Activated naive CD4-positive, alpha-beta T cell treated with anti-CD3 and anti-CD28 coated beads for 36 hours (primary cell): ENCODE measurements around the gene TPT1. TPM values are rescaled to one million over a fixed set of nuclear protein-coding genes. Genes with fewer than 3 reads are reported as not detected.
"Not testable (repeated sequence)": the region's sequence is repeated elsewhere in the genome, so short reads cannot be mapped to it uniquely, and the experiment has no call there.

Experiments
- CTCF ChIA-PET: fragments of 350-600 bp; sonication (Branson Sonifier 250); formaldehyde crosslinking; loops from one replicate; lab custom pipeline; 2021; ENCODE audit warnings: antibody characterized with exemption; lab: Charles Lee
- DNase-seq: peaks from one replicate; pipeline ENCODE4 v3.0.0-alpha.2; 2020
- H3K27ac Mint-ChIP-seq: one replicate; pipeline ENCODE4 v1.8.0; 2021; ENCODE audit warnings: mild to moderate bottlenecking, mixed read lengths
- H3K27me3 Mint-ChIP-seq: one replicate; pipeline ENCODE4 v1.8.0; 2021; ENCODE audit warnings: low read depth, mixed read lengths
- H3K36me3 Mint-ChIP-seq: one replicate; pipeline ENCODE4 v1.8.0; 2021; ENCODE audit warnings: low read depth, mixed read lengths
- H3K4me1 Mint-ChIP-seq: one replicate; pipeline ENCODE4 v1.8.0; 2021; ENCODE audit warnings: low read depth, mixed read lengths
- H3K4me3 Mint-ChIP-seq: one replicate; pipeline ENCODE4 v1.8.0; 2021; ENCODE audit warnings: mild to moderate bottlenecking, moderate library complexity, mixed read lengths
- H3K9me3 Mint-ChIP-seq: one replicate; pipeline ENCODE4 v1.8.0; 2021; ENCODE audit warnings: mixed read lengths
- intact Hi-C: fragments of 100-400 bp; cut with micrococcal nuclease; formaldehyde crosslinking; loops from one replicate; pipeline ENCODE4 v1.15.1; 2023
- total RNA-seq, 2 experiments: library from RNA; stranded (reverse); gene quantifications; one replicate each; pipeline ENCODE4 v1.2.3, GENCODE V29; 2021

TPT1 gene
- total RNA-seq, 2 experiments from 2014 or later = 3,331 to 3,631 TPM

GRCh38 chr13:45378786-45379185, 37.8 kb upstream of the TPT1 start:
- intact Hi-C loops, H3K27ac Mint-ChIP-seq, H3K4me1 Mint-ChIP-seq, H3K4me3 Mint-ChIP-seq, H3K36me3 Mint-ChIP-seq, DNase-seq, CTCF ChIA-PET, H3K9me3 Mint-ChIP-seq, H3K27me3 Mint-ChIP-seq: not testable (repeated sequence)

DNA sequence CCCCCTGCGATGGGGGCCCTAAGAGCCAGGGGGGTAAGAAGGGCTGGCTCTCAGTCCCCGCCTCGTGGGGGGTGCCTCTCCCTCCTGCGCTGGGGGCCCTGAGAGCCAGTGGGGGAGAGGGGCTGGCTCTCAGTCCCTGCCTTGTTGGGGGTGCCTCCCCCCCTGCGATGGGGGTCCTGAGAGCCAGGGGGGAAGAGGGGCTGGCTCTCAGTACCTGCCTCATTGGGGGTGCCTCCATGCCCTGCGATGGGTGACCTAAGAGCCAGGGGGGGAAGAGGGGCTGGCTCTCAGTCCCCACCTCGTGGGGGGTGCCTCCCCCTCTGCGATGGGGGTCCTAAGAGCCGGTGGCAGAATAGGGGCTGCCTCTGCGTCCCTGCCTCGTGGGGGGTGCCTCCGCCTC, 36.3 kb upstream of the TPT1 start:
- H3K4me3 Mint-ChIP-seq, H3K27me3 Mint-ChIP-seq, intact Hi-C loops, H3K27ac Mint-ChIP-seq, H3K4me1 Mint-ChIP-seq, H3K36me3 Mint-ChIP-seq, DNase-seq, CTCF ChIA-PET, H3K9me3 Mint-ChIP-seq: not testable (repeated sequence)

DNA sequence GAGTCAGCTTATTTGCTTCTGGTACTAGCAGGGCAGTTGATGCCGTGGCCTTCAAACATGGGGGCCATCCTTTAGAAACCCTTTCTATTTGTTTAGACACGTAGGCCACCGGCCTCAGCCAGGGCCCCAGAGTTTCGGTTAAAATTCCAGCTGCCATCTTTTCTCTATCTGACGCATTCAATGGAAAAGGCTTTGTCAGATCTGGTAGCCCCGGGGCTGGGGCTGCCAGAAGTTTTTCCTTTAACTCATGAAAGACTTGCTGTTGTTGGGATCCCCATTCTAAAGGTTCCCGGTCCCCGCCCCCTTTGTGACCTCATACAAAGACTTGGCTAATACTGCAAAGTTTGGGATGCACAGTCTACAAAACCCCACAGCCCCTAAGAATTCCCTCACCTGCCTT, 35.7 kb upstream of the TPT1 start:
- H3K27me3 Mint-ChIP-seq, CTCF ChIA-PET, H3K9me3 Mint-ChIP-seq, H3K36me3 Mint-ChIP-seq, DNase-seq, H3K27ac Mint-ChIP-seq, intact Hi-C loops, H3K4me3 Mint-ChIP-seq, H3K4me1 Mint-ChIP-seq: not testable (repeated sequence)

- intact Hi-C loops = no loop called here
- Mint-ChIP-seq H3K4me1 (peaks cover 10% of the 10 kb centered on the region), H3K27ac (no peak overlapping the region), H3K9me3 (no peaks in the 10 kb centered on the region), H3K36me3 (peaks cover 2% of the 10 kb centered on the region), H3K4me3 (no peak overlapping the region), H3K27me3 (no peaks in the 10 kb centered on the region)
- DNase-seq = no peak
- CTCF ChIA-PET = no interaction called here
These were observed 33.9 kb upstream of the TPT1 start for GRCh38 chr13:45374917-45375316.

DNA sequence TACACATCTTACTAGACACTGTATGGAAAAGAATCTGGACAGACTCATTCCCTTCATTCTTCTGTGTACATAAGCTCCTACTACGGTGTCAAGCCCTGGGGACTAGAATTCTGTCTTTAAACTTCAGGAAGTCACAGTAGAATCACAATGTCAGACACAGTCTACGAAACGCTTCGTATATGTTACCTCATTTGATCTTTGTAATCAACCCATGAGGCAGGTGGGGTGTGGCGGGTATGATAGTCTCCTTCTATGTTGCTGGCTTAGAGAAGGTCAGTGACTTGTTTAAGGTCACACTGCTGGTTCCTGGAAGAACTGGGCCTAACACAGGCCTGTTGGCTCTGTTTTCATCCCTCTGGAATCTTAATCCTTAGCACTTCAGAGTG, 32.2 kb upstream of the TPT1 start:
- H3K9me3 Mint-ChIP-seq = no peaks in the 10 kb centered on the region
- no peak overlapping the region for H3K27ac Mint-ChIP-seq
- H3K36me3 Mint-ChIP-seq = peaks cover 7% of the 10 kb centered on the region
- H3K4me3 Mint-ChIP-seq = no peak overlapping the region
- no peak for DNase-seq
- H3K27me3 Mint-ChIP-seq = no peaks in the 10 kb centered on the region
- intact Hi-C loops = no loop called here
- CTCF ChIA-PET = interaction anchor here (0.6 to 0.9 kb wide), 2 partner anchors 24 to 49 kb away, joined by 3 read pairs; no protein-coding TSS in a partner anchor
- H3K4me1 Mint-ChIP-seq = peaks cover 19% of the 10 kb centered on the region

- no peak for DNase-seq
- CTCF ChIA-PET = interaction anchor here (0.8 to 5.7 kb wide), 21 partner anchors 15 to 326 kb away, joined by 3 to 83 read pairs (median 6); partner anchors contain the start of gene TPT1
- Mint-ChIP-seq H3K4me1 (peaks cover 26% of the 10 kb centered on the region), H3K27me3 (no peaks in the 10 kb centered on the region), H3K9me3 (no peaks in the 10 kb centered on the region), H3K36me3 (peaks cover 7% of the 10 kb centered on the region), H3K27ac (no peak overlapping the region), H3K4me3 (no peak overlapping the region)
- intact Hi-C loops = no loop called here
These were observed 31.5 kb upstream of the TPT1 start for GRCh38 chr13:45372189-45373161.

GRCh38 chr13:45370922-45371406, 30.0 kb upstream of the TPT1 start:
- Mint-ChIP-seq H3K36me3 (peaks cover 7% of the 10 kb centered on the region), H3K4me3 (no peak overlapping the region), H3K9me3 (no peaks in the 10 kb centered on the region), H3K4me1 (peaks cover 36% of the 10 kb centered on the region), H3K27me3 (no peaks in the 10 kb centered on the region), H3K27ac (no peak overlapping the region)
- CTCF ChIA-PET = interaction anchor here (0.6 to 5.7 kb wide), 36 partner anchors 10 to 324 kb away, joined by 3 to 83 read pairs (median 5); partner anchors contain the start of genes SLC25A30 and TPT1
- intact Hi-C loops = loop anchor here (1.0 to 2.0 kb wide), 5 partner anchors 23 to 348 kb away; partner anchors contain the start of gene COG3
- peak; percentile 51 for DNase-seq

DNA sequence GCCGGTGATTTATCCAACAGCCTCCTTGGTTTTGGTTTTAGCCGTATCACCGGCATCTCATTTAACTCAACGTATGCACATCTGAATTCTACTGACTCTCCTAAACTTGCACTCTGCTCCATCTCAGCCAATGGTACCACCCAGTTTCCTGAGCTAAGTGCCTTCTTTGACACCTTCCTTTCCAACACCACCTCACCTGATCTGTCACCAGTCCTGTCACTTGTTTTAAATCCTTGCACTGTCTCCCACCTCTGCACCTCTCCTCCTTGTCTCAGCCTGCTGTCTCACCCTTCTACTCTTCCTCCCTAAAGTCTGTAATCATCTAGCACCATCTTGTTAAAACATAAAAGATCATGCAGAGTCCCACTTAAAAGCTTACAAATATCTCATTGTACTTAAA, 28.1 kb upstream of the TPT1 start:
- CTCF ChIA-PET = interaction anchor here (0.5 to 5.7 kb wide), 9 partner anchors 14 to 323 kb away, joined by 3 to 83 read pairs (median 3); partner anchors contain the start of genes COG3 and TPT1

GRCh38 chr13:45368571-45368970, 27.6 kb upstream of the TPT1 start:
- H3K4me1 Mint-ChIP-seq = peaks cover 46% of the 10 kb centered on the region
- peak overlapping the region; percentile 16 for H3K4me3 Mint-ChIP-seq
- peak overlapping the region; percentile 83 for H3K27ac Mint-ChIP-seq
- intact Hi-C loops = loop anchor here (5.0 to 10.0 kb wide), 2 partner anchors 36 to 926 kb away; no protein-coding TSS in a partner anchor
- peaks cover 6% of the 10 kb centered on the region for H3K9me3 Mint-ChIP-seq
- no peaks in the 10 kb centered on the region for H3K27me3 Mint-ChIP-seq
- peaks cover 14% of the 10 kb centered on the region for H3K36me3 Mint-ChIP-seq
- DNase-seq = no peak
- CTCF ChIA-PET = interaction anchor here (0.7 to 5.7 kb wide), 6 partner anchors 17 to 95 kb away, joined by 3 to 83 read pairs (median 4); partner anchors contain the start of gene TPT1

More for the DNA sequence above, 28.1 kb upstream of the TPT1 start:
- H3K4me3 Mint-ChIP-seq = no peak overlapping the region
- no peaks in the 10 kb centered on the region for H3K27me3 Mint-ChIP-seq
- intact Hi-C loops = loop anchor here (5.0 to 10.0 kb wide), 2 partner anchors 37 to 926 kb away; no protein-coding TSS in a partner anchor
- DNase-seq = no peak
- H3K27ac Mint-ChIP-seq = no peak overlapping the region
- peaks cover 11% of the 10 kb centered on the region for H3K36me3 Mint-ChIP-seq
- H3K9me3 Mint-ChIP-seq = peaks cover 1% of the 10 kb centered on the region
- H3K4me1 Mint-ChIP-seq = peaks cover 42% of the 10 kb centered on the region

DNA sequence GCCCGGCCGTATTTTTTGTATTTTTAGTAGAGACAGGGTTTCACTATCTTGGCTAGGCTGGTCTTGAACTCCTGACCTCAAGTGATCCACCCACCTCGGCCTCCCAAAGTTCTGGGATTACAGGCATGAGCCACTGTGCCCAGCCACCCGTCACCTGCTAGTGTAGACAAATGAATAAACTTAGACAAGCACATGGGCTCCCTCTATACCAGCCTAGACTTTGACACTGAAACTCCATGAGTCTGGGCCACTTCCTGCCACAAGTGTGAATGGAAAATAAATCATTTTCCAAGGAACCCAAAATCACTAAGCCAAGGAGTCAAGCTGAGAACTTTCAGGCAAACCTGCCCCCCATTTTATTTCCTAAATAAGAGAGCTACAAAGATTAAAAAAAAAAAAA, 27.0 kb upstream of the TPT1 start:
- intact Hi-C loops = loop anchor here (5.0 to 10.0 kb wide), 2 partner anchors 36 to 927 kb away; no protein-coding TSS in a partner anchor
- no peaks in the 10 kb centered on the region for H3K27me3 Mint-ChIP-seq

DNA sequence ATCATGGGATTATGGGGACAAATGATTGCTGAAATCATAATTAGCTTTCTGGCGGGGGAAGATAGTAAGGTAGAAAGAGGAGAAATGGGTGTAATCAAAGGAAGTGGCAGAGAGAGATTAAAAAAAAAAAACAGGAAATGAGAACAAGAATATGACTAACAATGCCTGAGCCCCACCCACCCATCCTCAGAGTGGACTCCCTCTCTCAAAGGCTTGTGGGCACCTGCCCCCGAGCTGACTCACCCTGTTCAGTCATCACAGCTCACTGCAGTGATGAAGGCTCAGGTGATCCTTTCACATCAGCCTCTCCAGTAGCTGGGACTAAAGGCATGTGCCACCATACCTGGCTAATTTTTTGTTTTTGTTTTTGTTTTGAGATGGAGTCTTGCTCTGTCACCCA, 26.4 kb upstream of the TPT1 start:
- Mint-ChIP-seq H3K27me3 (no peaks in the 10 kb centered on the region), H3K36me3 (peaks cover 18% of the 10 kb centered on the region), H3K27ac (peak overlapping the region; percentile 87), H3K9me3 (peaks cover 6% of the 10 kb centered on the region), H3K4me3 (peak overlapping the region; percentile 32), H3K4me1 (peaks cover 57% of the 10 kb centered on the region)
- CTCF ChIA-PET = interaction anchor here (0.7 to 5.7 kb wide), 7 partner anchors 25 to 312 kb away, joined by 3 to 83 read pairs (median 3); partner anchors contain the start of gene TPT1
- intact Hi-C loops = loop anchor here (1.0 to 10.0 kb wide), 8 partner anchors 26 to 927 kb away; partner anchors contain the start of genes COG3, SLC25A30 and TPT1
- DNase-seq = peak; percentile 97

More for the DNA sequence above, 27.0 kb upstream of the TPT1 start:
- Mint-ChIP-seq H3K9me3 (peaks cover 6% of the 10 kb centered on the region), H3K4me3 (no peak overlapping the region), H3K27ac (peak overlapping the region; percentile 83), H3K4me1 (peaks cover 50% of the 10 kb centered on the region), H3K36me3 (peaks cover 14% of the 10 kb centered on the region)
- peak; percentile 19 for DNase-seq
- CTCF ChIA-PET = interaction anchor here (0.7 to 5.7 kb wide), 5 partner anchors 17 to 313 kb away, joined by 3 to 83 read pairs (median 5); partner anchors contain the start of gene TPT1

DNA sequence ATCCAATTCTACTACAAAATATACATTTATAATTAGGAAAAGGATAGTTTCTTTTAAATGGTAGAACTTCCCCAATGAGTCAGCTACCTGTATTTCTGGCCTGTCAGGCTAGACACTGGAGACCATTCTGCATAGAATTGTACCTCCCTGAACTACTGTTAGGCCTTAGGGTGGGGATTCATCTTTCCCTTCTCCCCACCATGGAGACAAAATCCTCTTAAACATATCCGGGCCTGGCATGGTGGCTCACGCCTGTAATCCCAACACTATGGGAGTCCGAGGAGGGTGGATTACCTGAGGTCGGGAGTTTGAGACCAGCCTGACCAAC, 24.5 kb upstream of the TPT1 start:
- Mint-ChIP-seq H3K4me1 (peaks cover 55% of the 10 kb centered on the region), H3K27me3 (no peaks in the 10 kb centered on the region), H3K27ac (no peak overlapping the region), H3K9me3 (peaks cover 6% of the 10 kb centered on the region), H3K36me3 (peaks cover 25% of the 10 kb centered on the region), H3K4me3 (no peak overlapping the region)
- intact Hi-C loops = loop anchor here (5.0 to 10.0 kb wide), 2 partner anchors 33 to 929 kb away; no protein-coding TSS in a partner anchor
- no peak for DNase-seq
- CTCF ChIA-PET = no interaction called here
